ENCODE data around the gene HNRNPA1L2.
"Not testable (repeated sequence)": the region's sequence is repeated elsewhere in the genome, so short reads cannot be mapped to it uniquely, and the experiment has no call there.

HNRNPA1L2 gene

DNA sequence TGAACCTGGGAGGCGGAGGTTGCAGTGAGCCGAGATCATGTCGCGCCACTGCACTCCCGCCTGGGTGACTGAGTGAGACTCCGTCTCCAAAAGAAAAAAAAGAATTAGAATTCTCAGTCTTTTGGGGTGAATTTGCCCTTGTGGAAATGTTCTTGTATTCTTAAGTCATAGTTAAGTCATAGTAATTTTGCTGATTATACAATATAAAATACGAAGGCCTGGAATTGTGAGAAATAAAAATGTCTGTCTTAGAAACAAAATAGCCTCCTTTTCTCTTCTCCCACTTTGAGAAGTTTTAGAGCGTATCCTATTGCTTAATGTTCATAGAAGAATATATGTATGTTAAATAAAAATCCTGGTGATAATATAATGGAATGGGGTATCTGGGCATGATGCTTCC lies 28.5 kb downstream of the HNRNPA1L2 start:
- Histone ChIP-seq H3K9me3 (ENCODE audit: control insufficient read depth in 5 of 5, low read length in 5 of 5) (no peaks in the 10 kb centered on the region), H3K36me3 (ENCODE audit: control insufficient read depth in 5 of 5, insufficient read depth in 5 of 5, low read length in 5 of 5) (peaks cover 27 to 47% (median 31%) of the 10 kb centered on the region in 5 donors), H3K4me1 (ENCODE audit: control insufficient read depth in 5 of 5, insufficient read depth in 5 of 5, low read length in 5 of 5) (peaks cover 0 to 3% (median 0%) of the 10 kb centered on the region in 5 donors), H3K27me3 (ENCODE audit: control insufficient read depth in 5 of 5, insufficient read depth in 4 of 5, low read length in 5 of 5) (no peaks in the 10 kb centered on the region), H3K4me3 (ENCODE audit: low read depth in 1 of 5, low read length in 5 of 5) (no peak overlapping the region), H3K27ac (ENCODE audit: low read depth, low read length) (no peak overlapping the region), H3K9ac (ENCODE audit: low read length in 5 of 5) (no peak overlapping the region)

DNA sequence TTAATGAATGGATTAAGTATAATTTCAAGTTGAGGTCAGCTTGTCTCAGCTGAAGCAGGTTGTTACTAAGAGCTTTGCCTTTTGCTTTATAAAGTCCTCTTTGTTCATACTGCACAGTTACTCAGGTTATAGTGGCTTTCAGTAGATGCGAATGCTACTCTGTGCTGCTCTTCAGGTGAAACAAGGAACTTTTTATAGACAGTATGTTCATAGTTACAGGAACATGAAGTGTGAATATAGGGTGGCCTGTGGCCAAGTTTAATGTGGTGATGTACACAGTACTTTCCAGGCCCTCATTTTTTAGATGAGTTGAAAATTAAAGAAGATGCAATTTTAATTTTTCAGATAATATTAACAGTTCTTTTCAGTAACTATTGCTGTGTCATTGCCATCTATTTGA lies 31.2 kb downstream of the HNRNPA1L2 start:
- Histone ChIP-seq H3K4me1 (ENCODE audit: control insufficient read depth in 5 of 5, insufficient read depth in 5 of 5, low read length in 5 of 5) (peaks cover 0 to 3% (median 0%) of the 10 kb centered on the region in 5 donors), H3K9me3 (ENCODE audit: control insufficient read depth in 5 of 5, low read length in 5 of 5) (no peaks in the 10 kb centered on the region), H3K27ac (ENCODE audit: low read depth, low read length) (no peak overlapping the region), H3K4me3 (ENCODE audit: low read depth in 1 of 5, low read length in 5 of 5) (no peak overlapping the region), H3K9ac (ENCODE audit: low read length in 5 of 5) (no peak overlapping the region), H3K27me3 (ENCODE audit: control insufficient read depth in 5 of 5, insufficient read depth in 4 of 5, low read length in 5 of 5) (no peaks in the 10 kb centered on the region), H3K36me3 (ENCODE audit: control insufficient read depth in 5 of 5, insufficient read depth in 5 of 5, low read length in 5 of 5) (peaks cover 15 to 41% (median 35%) of the 10 kb centered on the region in 5 donors)

DNA sequence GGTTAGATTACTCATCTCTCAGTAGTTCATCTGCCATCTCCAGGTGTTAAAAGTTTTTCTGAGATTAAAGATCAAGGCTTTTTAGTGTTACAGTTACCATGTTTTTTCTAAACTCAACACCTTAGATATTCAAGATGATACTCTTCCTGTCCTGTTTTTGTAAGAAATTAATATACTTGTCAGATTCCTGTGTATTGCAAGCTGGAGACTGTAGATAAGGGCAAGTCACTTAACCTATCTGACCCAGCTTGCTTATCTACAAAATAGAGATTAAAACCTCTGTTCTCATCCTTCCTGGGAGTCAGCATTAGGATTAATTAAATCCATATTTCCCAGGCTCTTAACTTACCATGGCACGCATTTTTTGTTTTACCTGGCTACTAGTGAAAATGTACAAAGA lies 35.6 kb downstream of the HNRNPA1L2 start:
- no peaks in the 10 kb centered on the region for H3K9me3 ChIP-seq (ENCODE audit: control insufficient read depth in 5 of 5, low read length in 5 of 5)
- no peak overlapping the region for H3K4me3 ChIP-seq (ENCODE audit: low read depth in 1 of 5, low read length in 5 of 5)
- peaks cover 34 to 63% (median 40%) of the 10 kb centered on the region in 5 donors for H3K36me3 ChIP-seq (ENCODE audit: control insufficient read depth in 5 of 5, insufficient read depth in 5 of 5, low read length in 5 of 5)

GRCh38 chr13:52685806-52686205 lies 43.6 kb downstream of the HNRNPA1L2 start:
- H3K36me3 ChIP-seq (ENCODE audit: control insufficient read depth in 5 of 5, insufficient read depth in 5 of 5, low read length in 5 of 5), result peaks cover 37 to 68% (median 50%) of the 10 kb centered on the region in 5 donors
- not testable (repeated sequence) for H3K9ac ChIP-seq (ENCODE audit: low read length in 5 of 5); H3K4me3 ChIP-seq (ENCODE audit: low read depth in 1 of 5, low read length in 5 of 5); H3K9me3 ChIP-seq (ENCODE audit: control insufficient read depth in 5 of 5, low read length in 5 of 5); H3K27ac ChIP-seq (ENCODE audit: low read depth, low read length); H3K27me3 ChIP-seq (ENCODE audit: control insufficient read depth in 5 of 5, insufficient read depth in 4 of 5, low read length in 5 of 5); H3K4me1 ChIP-seq (ENCODE audit: control insufficient read depth in 5 of 5, insufficient read depth in 5 of 5, low read length in 5 of 5)

More for the DNA sequence above, 35.6 kb downstream of the HNRNPA1L2 start:
- no peak overlapping the region for H3K27ac ChIP-seq (ENCODE audit: low read depth, low read length)
- H3K4me1 ChIP-seq (ENCODE audit: control insufficient read depth in 5 of 5, insufficient read depth in 5 of 5, low read length in 5 of 5), result no peaks in the 10 kb centered on the region
- no peak overlapping the region for H3K9ac ChIP-seq (ENCODE audit: low read length in 5 of 5)
- no peaks in the 10 kb centered on the region for H3K27me3 ChIP-seq (ENCODE audit: control insufficient read depth in 5 of 5, insufficient read depth in 4 of 5, low read length in 5 of 5)

DNA sequence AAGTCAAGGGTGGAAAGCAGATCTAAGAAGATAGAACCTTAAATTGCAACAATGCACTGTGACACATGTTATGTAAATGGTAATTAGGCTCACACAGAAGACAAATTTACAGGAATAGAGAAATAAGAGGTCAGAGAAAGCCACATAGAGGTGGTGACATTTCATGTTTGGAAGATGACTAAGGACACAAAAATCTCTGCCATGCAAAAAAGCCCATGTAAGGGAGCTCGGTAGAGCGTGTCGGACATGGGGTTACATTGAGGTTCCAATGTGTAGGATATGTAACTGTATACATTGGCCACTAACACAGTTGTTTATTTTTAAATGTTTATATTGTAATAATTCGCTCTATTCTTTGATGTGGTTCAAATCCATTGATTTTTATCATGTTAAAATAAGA lies 44.1 kb downstream of the HNRNPA1L2 start:
- Histone ChIP-seq H3K27me3 (ENCODE audit: control insufficient read depth in 5 of 5, insufficient read depth in 4 of 5, low read length in 5 of 5) (no peaks in the 10 kb centered on the region), H3K9ac (ENCODE audit: low read length in 5 of 5) (no peak overlapping the region), H3K9me3 (ENCODE audit: control insufficient read depth in 5 of 5, low read length in 5 of 5) (no peaks in the 10 kb centered on the region), H3K36me3 (ENCODE audit: control insufficient read depth in 5 of 5, insufficient read depth in 5 of 5, low read length in 5 of 5) (peaks cover 38 to 67% (median 51%) of the 10 kb centered on the region in 5 donors), H3K4me1 (ENCODE audit: control insufficient read depth in 5 of 5, insufficient read depth in 5 of 5, low read length in 5 of 5) (no peaks in the 10 kb centered on the region), H3K27ac (ENCODE audit: low read depth, low read length) (no peak overlapping the region), H3K4me3 (ENCODE audit: low read depth in 1 of 5, low read length in 5 of 5) (no peak overlapping the region)

Measured in subcutaneous abdominal adipose tissue (tissue), 5 donors.